K562 (cell line): ENCODE data around the gene ATF5. TPM values are rescaled to one million over a fixed set of nuclear protein-coding genes. Genes with fewer than 3 reads are reported as not detected.

ENCODE experiments used
- BCOR ChIP-seq: fragments of 450-650 bp; IDR thresholded peaks from 2 replicates; pipeline ENCODE4 v1.6.1; 2016
- CCNT2 ChIP-seq: IDR thresholded peaks from 2 replicates; pipeline ENCODE4 v1.6.1; 2011; ENCODE audit warnings: borderline replicate concordance, low read depth, mild to moderate bottlenecking, moderate library complexity, mixed read lengths, low read length; ENCODE audit not compliant: insufficient read length; ENCODE audit errors: extremely low read depth
- FOXJ2 ChIP-seq: fragments of 200-800 bp; sonication (Bioruptor generic); IDR thresholded peaks from 2 replicates; pipeline ENCODE4 v1.6.1; 2016; ENCODE audit warnings: missing genetic modification characterization, missing compliant biosample characterization
- FOXJ3 ChIP-seq: sonication (generic); formaldehyde crosslinking; IDR thresholded peaks from 2 replicates; pipeline ENCODE4 v1.4.0; 2020; ENCODE audit warnings: mild to moderate bottlenecking, missing genetic modification reagents
- HDAC1 ChIP-seq, 2 experiments: fragments of 450-650 bp; IDR thresholded peaks; 2 replicates each; pipeline ENCODE4 v1.6.1; 2016 to 2017; ENCODE audit warnings: inconsistent platforms in 1 of 2, mild to moderate bottlenecking in 1 of 2, moderate library complexity in 1 of 2
- HMGN3 ChIP-seq: IDR thresholded peaks from 2 replicates; pipeline ENCODE4 v1.6.1; 2011; ENCODE audit warnings: borderline replicate concordance, low read depth, mild to moderate bottlenecking, mixed read lengths, low read length; ENCODE audit not compliant: insufficient read length; ENCODE audit errors: extremely low read depth
- NKRF ChIP-seq: fragments of 450-650 bp; IDR thresholded peaks from 2 replicates; pipeline ENCODE4 v1.6.1; 2016; ENCODE audit warnings: borderline replicate concordance
- POLR2B ChIP-seq: fragments of 450-650 bp; IDR thresholded peaks from 2 replicates; pipeline ENCODE4 v1.6.1; 2018; ENCODE audit warnings: low read depth; ENCODE audit not compliant: partially characterized antibody
- RAD51 ChIP-seq: fragments of 450-650 bp; IDR thresholded peaks from 2 replicates; pipeline ENCODE4 v1.7.1; 2016; ENCODE audit warnings: low read depth, mild to moderate bottlenecking, borderline replicate concordance
- RERE ChIP-seq: sonication (generic); formaldehyde crosslinking; IDR thresholded peaks from 2 replicates; pipeline ENCODE4 v1.8.0; 2023; ENCODE audit warnings: missing genetic modification reagents, mild to moderate bottlenecking, borderline replicate concordance
- ZNF146 ChIP-seq: IDR thresholded peaks from one replicate; pipeline ENCODE4 v1.6.1; 2018; ENCODE audit warnings: missing compliant biosample characterization; ENCODE audit not compliant: unreplicated experiment
- polyA plus RNA-seq, 8 experiments: library from polyadenylated mRNA; depleted of rRNA in 4 of 8; stranded (reverse) in 5 of 8; unstranded in 3 of 8; fragments of >200 nt; fragmentation: Nextera tagmentation in 2 of 8; fragmentation: Illumina TruSeq in 1 of 8; extraction: Ambion mirVana in 2 of 8; extraction: Trizol in 1 of 8; gene quantifications; 2 replicates each; pipeline versions ENCODE4 v1.2.1 to v1.2.3, GENCODE V29; 2011 to 2014; ENCODE audit warnings: inconsistent platforms in 1 of 8, missing spikeins in 1 of 8
- total RNA-seq, 7 experiments: library from RNA; depleted of rRNA in 6 of 7; stranded (reverse); fragments of >200 nt in 6 of 7; fragmentation: Illumina TruSeq in 2 of 7; extraction: Trizol in 2 of 7; gene quantifications; 2 replicates each; pipeline versions ENCODE4 v1.2.1 to v1.2.3, GENCODE V29; 2011 to 2021; ENCODE audit warnings: low replicate concordance in 1 of 7
- TF ChIP-seq, protein P1 (sequence below): sonication (generic); formaldehyde crosslinking; IDR thresholded peaks from 2 replicates; pipeline ENCODE4 v1.8.1; 2023; ENCODE audit warnings: mild to moderate bottlenecking, missing genetic modification reagents
- TF ChIP-seq, protein P2 (sequence below): fragments of 250-450 bp; sonication (Bioruptor Pico); IDR thresholded peaks from 2 replicates; pipeline ENCODE4 v1.9.0; 2021; ENCODE audit warnings: mild to moderate bottlenecking, inconsistent platforms

The ATF5 gene
- total and polyA plus RNA-seq, 9 of the 15 experiments (the other 6 are each of a cell fraction or from before 2014, with no cell fraction given): 3.0 to 57.6 (median 11.1) TPM

GRCh38 chr19:49890349-49891311, 38.4 kb upstream of the ATF5 start (continued):
- TF ChIP-seq RERE (CRISPR knock-in tag) (peak; percentile 34; the same call in 1 of the 2 replicates), NKRF (peak; percentile 78; the same call in 1 of the 2 replicates), CCNT2 (no peak), HMGN3 (peak; percentile 16), HDAC1 (IDR thresholded peaks at IDR 0.05) (peak in 1 of 2 experiments; percentile 65; a peak in 1 of 4 replicates), FOXJ3 (no peak), FOXJ2 (tag) (0 out of 2 replicates have a peak, but pooled peaks have one; percentile 6), BCOR (peak; percentile 38; the same call in 1 of the 2 replicates), RAD51 (0 out of 2 replicates have a peak, but pooled peaks have one; percentile 4), POLR2B (peak; percentile 4), ZNF146 (peak; percentile 5)
- TF ChIP-seq, protein P1, sequence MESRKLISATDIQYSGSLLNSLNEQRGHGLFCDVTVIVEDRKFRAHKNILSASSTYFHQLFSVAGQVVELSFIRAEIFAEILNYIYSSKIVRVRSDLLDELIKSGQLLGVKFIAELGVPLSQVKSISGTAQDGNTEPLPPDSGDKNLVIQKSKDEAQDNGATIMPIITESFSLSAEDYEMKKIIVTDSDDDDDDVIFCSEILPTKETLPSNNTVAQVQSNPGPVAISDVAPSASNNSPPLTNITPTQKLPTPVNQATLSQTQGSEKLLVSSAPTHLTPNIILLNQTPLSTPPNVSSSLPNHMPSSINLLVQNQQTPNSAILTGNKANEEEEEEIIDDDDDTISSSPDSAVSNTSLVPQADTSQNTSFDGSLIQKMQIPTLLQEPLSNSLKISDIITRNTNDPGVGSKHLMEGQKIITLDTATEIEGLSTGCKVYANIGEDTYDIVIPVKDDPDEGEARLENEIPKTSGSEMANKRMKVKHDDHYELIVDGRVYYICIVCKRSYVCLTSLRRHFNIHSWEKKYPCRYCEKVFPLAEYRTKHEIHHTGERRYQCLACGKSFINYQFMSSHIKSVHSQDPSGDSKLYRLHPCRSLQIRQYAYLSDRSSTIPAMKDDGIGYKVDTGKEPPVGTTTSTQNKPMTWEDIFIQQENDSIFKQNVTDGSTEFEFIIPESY: peak; percentile 72; the same call in 1 of the 2 replicates
- TF ChIP-seq, protein P2, sequence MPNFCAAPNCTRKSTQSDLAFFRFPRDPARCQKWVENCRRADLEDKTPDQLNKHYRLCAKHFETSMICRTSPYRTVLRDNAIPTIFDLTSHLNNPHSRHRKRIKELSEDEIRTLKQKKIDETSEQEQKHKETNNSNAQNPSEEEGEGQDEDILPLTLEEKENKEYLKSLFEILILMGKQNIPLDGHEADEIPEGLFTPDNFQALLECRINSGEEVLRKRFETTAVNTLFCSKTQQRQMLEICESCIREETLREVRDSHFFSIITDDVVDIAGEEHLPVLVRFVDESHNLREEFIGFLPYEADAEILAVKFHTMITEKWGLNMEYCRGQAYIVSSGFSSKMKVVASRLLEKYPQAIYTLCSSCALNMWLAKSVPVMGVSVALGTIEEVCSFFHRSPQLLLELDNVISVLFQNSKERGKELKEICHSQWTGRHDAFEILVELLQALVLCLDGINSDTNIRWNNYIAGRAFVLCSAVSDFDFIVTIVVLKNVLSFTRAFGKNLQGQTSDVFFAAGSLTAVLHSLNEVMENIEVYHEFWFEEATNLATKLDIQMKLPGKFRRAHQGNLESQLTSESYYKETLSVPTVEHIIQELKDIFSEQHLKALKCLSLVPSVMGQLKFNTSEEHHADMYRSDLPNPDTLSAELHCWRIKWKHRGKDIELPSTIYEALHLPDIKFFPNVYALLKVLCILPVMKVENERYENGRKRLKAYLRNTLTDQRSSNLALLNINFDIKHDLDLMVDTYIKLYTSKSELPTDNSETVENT: peak; percentile 10; the same call in 1 of the 2 replicates
